Measurements from ENCODE around the gene TMEM179.

DNA sequence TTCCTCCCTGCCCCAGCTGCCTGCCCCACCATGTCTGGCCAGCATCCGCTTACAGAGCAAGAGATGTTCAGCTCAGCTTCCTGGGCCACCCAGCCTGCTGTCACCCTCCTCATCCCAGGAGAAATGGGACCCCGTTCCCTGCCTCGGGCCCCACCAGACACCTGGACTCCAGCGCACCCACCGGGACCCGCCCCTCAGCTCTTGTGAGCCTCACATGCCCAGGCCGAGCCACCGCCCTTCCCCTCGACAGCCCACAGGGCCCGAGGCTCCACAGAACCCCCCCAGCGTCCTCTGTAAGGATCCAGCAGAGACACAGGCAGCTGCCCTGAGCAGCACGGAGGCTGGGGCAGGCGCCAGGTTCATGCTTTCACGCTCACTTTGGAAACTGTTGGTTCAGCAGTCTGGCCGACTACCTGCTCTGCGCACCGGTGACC lies 43.4 kb downstream of the TMEM179 start:
- TF ChIP-seq, protein P1, sequence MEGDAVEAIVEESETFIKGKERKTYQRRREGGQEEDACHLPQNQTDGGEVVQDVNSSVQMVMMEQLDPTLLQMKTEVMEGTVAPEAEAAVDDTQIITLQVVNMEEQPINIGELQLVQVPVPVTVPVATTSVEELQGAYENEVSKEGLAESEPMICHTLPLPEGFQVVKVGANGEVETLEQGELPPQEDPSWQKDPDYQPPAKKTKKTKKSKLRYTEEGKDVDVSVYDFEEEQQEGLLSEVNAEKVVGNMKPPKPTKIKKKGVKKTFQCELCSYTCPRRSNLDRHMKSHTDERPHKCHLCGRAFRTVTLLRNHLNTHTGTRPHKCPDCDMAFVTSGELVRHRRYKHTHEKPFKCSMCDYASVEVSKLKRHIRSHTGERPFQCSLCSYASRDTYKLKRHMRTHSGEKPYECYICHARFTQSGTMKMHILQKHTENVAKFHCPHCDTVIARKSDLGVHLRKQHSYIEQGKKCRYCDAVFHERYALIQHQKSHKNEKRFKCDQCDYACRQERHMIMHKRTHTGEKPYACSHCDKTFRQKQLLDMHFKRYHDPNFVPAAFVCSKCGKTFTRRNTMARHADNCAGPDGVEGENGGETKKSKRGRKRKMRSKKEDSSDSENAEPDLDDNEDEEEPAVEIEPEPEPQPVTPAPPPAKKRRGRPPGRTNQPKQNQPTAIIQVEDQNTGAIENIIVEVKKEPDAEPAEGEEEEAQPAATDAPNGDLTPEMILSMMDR (IDR thresholded peaks at IDR 0.05 in 2 of 3, conservative IDR thresholded peaks at IDR 0.05 in 1 of 3; ENCODE audit: control insufficient read depth in 2 of 3, extremely low read depth in 1 of 3, insufficient read depth in 1 of 3, low read depth in 3 of 3, low read length in 3 of 3) = no peak
- TF ChIP-seq, protein P2, sequence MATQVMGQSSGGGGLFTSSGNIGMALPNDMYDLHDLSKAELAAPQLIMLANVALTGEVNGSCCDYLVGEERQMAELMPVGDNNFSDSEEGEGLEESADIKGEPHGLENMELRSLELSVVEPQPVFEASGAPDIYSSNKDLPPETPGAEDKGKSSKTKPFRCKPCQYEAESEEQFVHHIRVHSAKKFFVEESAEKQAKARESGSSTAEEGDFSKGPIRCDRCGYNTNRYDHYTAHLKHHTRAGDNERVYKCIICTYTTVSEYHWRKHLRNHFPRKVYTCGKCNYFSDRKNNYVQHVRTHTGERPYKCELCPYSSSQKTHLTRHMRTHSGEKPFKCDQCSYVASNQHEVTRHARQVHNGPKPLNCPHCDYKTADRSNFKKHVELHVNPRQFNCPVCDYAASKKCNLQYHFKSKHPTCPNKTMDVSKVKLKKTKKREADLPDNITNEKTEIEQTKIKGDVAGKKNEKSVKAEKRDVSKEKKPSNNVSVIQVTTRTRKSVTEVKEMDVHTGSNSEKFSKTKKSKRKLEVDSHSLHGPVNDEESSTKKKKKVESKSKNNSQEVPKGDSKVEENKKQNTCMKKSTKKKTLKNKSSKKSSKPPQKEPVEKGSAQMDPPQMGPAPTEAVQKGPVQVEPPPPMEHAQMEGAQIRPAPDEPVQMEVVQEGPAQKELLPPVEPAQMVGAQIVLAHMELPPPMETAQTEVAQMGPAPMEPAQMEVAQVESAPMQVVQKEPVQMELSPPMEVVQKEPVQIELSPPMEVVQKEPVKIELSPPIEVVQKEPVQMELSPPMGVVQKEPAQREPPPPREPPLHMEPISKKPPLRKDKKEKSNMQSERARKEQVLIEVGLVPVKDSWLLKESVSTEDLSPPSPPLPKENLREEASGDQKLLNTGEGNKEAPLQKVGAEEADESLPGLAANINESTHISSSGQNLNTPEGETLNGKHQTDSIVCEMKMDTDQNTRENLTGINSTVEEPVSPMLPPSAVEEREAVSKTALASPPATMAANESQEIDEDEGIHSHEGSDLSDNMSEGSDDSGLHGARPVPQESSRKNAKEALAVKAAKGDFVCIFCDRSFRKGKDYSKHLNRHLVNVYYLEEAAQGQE (IDR thresholded peaks at IDR 0.05; ENCODE audit: low read depth, low read length) = no peak
- TF ChIP-seq, protein P3, sequence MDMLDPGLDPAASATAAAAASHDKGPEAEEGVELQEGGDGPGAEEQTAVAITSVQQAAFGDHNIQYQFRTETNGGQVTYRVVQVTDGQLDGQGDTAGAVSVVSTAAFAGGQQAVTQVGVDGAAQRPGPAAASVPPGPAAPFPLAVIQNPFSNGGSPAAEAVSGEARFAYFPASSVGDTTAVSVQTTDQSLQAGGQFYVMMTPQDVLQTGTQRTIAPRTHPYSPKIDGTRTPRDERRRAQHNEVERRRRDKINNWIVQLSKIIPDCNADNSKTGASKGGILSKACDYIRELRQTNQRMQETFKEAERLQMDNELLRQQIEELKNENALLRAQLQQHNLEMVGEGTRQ (IDR thresholded peaks at IDR 0.05; ENCODE audit: borderline replicate concordance, low read depth, low read length) = no peak
- TF ChIP-seq MYC (IDR thresholded peaks at IDR 0.05; ENCODE audit: insufficient read depth, insufficient read length, insufficient replicate concordance, low read length, severe bottlenecking) (no peak), CBFB (IDR thresholded peaks at IDR 0.05; ENCODE audit: low read depth) (no peak), ZNF24 (IDR thresholded peaks at IDR 0.05) (no peak), FOXK2 (IDR thresholded peaks at IDR 0.05) (no peak), SMC3 (IDR thresholded peaks at IDR 0.05; ENCODE audit: borderline replicate concordance, low read length) (no peak), POLR2AphosphoS5 (IDR thresholded peaks at IDR 0.05; ENCODE audit: low read length) (no peak), POLR2A (IDR thresholded peaks at IDR 0.05; ENCODE audit: low read depth, low read length) (no peak)
